Measurements from ENCODE around the gene MYMX.
"Not testable (repeated sequence)": the region's sequence is repeated elsewhere in the genome, so short reads cannot be mapped to it uniquely, and the experiment has no call there.

The MYMX gene

GRCh38 chr6:44221291-44221960 is 4.7 kb downstream of the MYMX start:
- peak; percentile 81 for DNase-seq

- DNase-seq: no peak
Measured at GRCh38 chr6:44221961-44222335, 5.2 kb downstream of the MYMX start.

GRCh38 chr6:44222486-44223318 is 6.0 kb downstream of the MYMX start:
- DNase-seq: no peak

GRCh38 chr6:44223319-44224028 is 6.7 kb downstream of the MYMX start, which contains the start of gene SLC29A1:
SLC29A1 (plus strand) TSS chr6:44223595; CDS start chr6:44227314, 3,719 bp downstream.
- peak; percentile 92 for DNase-seq

- DNase-seq: peak; percentile 14
Measured at GRCh38 chr6:44224029-44224964, 7.6 kb downstream of the MYMX start.

GRCh38 chr6:44224965-44225305 is 8.2 kb downstream of the MYMX start:
- DNase-seq: no peak

GRCh38 chr6:44225579-44226325 is 9.0 kb downstream of the MYMX start:
- no peak for DNase-seq

- no peak for DNase-seq
Measured at GRCh38 chr6:44226368-44227147, 9.8 kb downstream of the MYMX start.

GRCh38 chr6:44227148-44227793 is 10.5 kb downstream of the MYMX start:
- DNase-seq: no peak

- DNase-seq: no peak
Measured at GRCh38 chr6:44228031-44228430, 11.3 kb downstream of the MYMX start.

GRCh38 chr6:44228433-44228832 is 11.7 kb downstream of the MYMX start:
- no peak for DNase-seq

GRCh38 chr6:44228836-44229235 is 12.1 kb downstream of the MYMX start:
- DNase-seq: no peak

- DNase-seq: no peak
Measured at GRCh38 chr6:44229376-44230033, 12.8 kb downstream of the MYMX start.

- DNase-seq: no peak
Measured at GRCh38 chr6:44230034-44230675, 13.4 kb downstream of the MYMX start.

- DNase-seq: not testable (repeated sequence)
Measured at GRCh38 chr6:44231426-44231825, 14.7 kb downstream of the MYMX start.

- DNase-seq: no peak
Measured at GRCh38 chr6:44232676-44233566, 16.2 kb downstream of the MYMX start.

GRCh38 chr6:44233567-44234100 is 16.9 kb downstream of the MYMX start:
- no peak for DNase-seq
